ENCODE data around the gene NR5A2.

GRCh38 chr1:200128944-200129879 lies 101.7 kb downstream of the NR5A2 start:
- no peak for TF ChIP-seq CTCF (IDR thresholded peaks at IDR 0.05)
- TF ChIP-seq POLR2A (IDR thresholded peaks at IDR 0.05): no peak
